Fibroblast of lung (primary cell): ENCODE data around the gene ABR.

ENCODE experiments used
- EZH2 ChIP-seq: IDR thresholded peaks from 2 replicates; pipeline ENCODE4 v1.5.1; 2012; ENCODE audit warnings: low read length, control low read depth, mild to moderate bottlenecking; ENCODE audit errors: missing control alignments
- TF ChIP-seq, protein P1 (sequence below), 2 donors: IDR thresholded peaks in 1 of 2; conservative IDR thresholded peaks in 1 of 2; 1 replicate in 1 of 2; 2 replicates in 1 of 2; pipeline ENCODE4 v1.5.1; 2011 to 2012; ENCODE audit warnings: low read length in 2 of 2, control low read depth in 1 of 2, inconsistent platforms in 1 of 2, low read depth in 1 of 2, mild to moderate bottlenecking in 1 of 2

DNA sequence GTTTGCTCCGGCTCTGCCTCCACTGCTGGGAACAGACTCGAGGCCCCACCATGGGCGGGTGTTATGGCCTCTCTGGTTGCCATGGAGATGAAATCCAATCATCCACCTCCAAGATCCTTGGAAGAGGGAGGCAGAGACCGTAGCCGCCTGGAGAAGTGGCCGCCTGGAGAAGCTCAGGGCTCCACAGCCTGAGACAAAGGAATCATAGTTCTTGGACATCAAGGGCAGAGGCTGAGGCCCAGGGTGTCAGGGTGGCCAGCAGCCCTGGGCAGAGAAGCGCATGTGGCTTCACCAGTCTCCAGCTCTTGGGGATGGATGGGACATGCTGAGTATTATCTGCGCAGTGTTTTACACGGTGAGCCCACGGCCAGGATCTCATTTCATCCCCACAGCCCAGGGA is 36.2 kb downstream of the ABR start:
- TF ChIP-seq, protein P1, sequence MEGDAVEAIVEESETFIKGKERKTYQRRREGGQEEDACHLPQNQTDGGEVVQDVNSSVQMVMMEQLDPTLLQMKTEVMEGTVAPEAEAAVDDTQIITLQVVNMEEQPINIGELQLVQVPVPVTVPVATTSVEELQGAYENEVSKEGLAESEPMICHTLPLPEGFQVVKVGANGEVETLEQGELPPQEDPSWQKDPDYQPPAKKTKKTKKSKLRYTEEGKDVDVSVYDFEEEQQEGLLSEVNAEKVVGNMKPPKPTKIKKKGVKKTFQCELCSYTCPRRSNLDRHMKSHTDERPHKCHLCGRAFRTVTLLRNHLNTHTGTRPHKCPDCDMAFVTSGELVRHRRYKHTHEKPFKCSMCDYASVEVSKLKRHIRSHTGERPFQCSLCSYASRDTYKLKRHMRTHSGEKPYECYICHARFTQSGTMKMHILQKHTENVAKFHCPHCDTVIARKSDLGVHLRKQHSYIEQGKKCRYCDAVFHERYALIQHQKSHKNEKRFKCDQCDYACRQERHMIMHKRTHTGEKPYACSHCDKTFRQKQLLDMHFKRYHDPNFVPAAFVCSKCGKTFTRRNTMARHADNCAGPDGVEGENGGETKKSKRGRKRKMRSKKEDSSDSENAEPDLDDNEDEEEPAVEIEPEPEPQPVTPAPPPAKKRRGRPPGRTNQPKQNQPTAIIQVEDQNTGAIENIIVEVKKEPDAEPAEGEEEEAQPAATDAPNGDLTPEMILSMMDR (conservative IDR thresholded peaks at IDR 0.05 in 1 of 2, IDR thresholded peaks at IDR 0.05 in 1 of 2; ENCODE audit: low read depth in 1 of 2, low read length in 2 of 2) = no peak
- no peak for TF ChIP-seq EZH2
